Activated naive CD4-positive, alpha-beta T cell (primary cell): ENCODE measurements around the gene SDHB.
A peak's percentile ranks its signal among the peaks of the same experiment; 100 is the strongest.

Experiments
- DNase-seq, 4 experiments: peaks; one replicate each; lab custom pipeline; 2025; lab: John Stamatoyannopoulos, UW

Gene SDHB

DNA sequence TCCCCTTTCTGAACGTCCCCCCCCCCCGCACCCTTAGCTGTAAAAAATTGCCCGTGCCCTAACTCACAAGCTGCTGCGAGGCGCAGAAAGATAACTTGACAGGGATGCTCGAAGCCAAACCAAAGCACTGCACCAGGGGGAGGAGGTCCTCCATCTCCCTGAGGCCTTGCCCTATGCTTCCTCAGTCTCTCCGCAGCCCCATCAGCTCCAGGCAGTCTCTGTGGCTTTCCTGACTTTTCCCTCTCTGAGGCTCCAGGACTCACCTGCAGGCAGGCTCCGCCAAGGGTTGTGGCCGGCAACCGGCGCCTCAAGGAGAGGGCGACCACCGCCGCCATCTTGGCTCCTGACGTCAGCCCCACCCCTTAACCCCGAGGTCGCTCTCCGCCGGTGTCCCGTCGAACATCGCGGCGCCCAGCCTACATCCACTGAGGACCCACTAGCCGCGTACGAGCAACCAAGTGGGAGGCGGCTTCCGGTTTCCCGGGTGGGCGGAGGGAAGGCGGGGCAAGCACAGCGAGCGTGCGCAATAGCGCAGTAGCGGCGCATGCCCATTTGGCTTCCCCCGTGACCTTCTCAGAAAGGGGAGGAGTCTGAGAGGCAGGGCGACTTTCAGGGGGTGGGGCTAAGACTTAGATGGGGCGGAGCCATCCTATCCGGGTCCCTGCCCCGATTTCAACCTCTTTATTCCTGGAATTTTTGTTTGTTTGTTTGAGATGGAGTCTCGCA, at the start of gene SDHB:
SDHB (minus strand) TSS at position 348 of the 726 bp plus-strand sequence; CDS start at position 335, 13 bp downstream.
- DNase-seq = peak; percentile 95 to 99 (median 98)

DNA sequence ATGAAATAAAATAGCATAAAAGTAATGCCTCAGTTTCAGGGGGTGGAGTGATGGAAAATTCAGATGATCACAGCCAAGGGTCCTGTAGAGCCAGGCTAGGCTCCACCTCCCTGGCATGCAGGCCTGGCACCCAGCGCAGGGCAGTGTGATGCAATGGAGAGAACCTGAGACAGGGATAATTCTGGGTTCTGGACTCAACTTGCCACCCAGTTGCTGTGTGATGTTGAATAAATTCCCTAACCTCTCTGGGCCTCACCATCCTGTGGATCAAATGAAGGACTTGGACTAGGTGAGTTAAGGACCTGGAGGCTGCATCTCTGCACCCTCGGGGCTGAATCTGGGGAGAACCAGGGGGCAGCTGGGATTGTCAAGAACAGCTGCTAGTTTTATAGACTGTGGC, 48.4 kb upstream of the SDHB start:
- DNase-seq = no peak

DNA sequence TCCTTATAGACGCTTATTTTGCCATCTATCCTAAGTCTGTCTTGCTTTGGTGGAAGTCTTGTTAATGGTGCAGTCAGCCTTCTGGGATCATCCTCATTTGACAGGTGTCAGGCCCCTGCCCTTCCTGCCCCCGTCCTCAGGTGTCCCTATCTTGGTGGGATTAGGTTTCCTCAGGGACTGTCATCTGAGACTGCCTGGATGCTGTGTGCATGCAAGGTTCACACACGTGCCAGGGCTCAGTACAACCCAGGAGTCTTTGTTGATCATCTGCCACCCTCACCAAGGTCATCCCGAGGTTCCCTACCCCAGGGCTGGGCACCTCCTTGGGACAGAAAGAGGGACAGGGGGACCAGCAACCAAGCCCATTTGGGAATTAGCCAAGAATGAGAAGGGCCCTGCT, 47.4 kb upstream of the SDHB start:
- no peak for DNase-seq

DNA sequence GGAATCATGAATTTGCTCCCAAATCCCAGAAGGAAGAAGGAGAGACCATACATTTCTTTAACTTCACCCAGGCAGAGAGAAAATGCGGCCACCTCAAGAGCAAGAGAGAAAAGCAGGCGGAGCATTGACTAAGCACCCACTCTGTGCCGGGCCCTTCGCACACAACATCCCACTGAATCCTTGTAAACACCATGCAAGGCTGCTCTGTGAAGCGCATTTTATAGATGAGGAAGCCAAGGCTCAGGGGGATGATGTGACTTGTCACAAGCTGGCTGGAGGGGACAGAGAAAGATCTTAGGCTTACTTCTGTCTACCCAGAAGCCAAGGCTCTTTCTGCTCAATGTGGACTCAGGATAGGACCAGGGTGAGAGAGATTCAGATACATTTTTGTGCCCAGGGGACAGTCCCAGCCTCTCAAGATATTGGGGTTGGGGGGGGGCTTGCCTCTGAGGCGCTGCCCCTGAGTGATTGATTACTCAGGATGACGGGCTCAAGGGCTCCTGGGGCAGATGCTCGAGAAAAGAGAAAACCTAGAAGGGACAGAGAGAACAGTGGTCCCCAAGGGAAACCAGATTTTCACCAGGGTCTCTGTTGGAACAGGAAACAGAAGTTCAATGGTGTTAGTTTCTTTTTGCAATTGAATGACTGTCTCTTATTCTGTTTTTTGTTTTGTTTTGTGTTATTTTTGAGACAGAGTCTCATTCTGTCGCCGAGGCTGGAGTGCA, 45.9 kb upstream of the SDHB start:
- DNase-seq = no peak

DNA sequence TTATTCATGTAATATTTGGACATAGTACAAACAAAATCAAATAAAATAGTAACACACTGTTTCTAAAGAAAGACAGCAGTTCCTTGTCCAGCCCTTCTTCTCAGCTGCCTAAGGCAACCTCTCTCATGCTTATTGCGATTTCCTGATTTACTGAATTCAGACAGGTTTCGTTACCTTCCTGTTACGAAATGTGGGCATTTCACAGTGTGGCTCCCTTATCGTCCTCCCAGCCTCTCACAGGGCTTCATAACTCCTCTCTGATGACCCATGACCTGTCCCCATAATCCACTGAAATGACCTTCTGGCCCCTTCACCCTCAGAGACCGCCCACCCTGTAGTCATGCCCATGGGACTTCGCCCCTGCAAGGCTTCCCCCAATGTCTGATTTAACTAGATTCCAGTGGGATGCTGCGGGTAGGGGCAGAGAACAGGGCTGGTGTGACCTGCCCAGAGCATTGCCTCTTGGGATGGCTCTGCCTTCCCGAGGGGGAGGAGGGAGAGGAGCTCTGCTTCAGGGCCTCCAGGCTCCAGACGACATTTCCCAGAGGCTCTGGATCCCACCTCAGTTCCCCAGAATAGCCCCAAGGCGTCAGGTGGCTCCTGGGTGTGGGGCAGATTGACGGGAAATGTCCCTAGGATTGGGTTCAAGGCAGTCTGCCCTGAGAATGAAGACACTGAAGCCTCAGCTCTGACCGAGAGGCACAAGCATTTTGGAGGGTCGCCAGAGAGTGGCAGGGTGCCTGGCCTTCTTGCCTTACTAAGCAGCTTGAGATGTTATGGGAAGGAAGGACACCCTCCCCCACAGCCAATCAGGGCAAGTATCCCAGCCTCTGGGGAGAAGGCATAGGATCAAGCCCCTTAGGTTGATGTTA, 44.9 kb upstream of the SDHB start:
- DNase-seq = no peak

DNA sequence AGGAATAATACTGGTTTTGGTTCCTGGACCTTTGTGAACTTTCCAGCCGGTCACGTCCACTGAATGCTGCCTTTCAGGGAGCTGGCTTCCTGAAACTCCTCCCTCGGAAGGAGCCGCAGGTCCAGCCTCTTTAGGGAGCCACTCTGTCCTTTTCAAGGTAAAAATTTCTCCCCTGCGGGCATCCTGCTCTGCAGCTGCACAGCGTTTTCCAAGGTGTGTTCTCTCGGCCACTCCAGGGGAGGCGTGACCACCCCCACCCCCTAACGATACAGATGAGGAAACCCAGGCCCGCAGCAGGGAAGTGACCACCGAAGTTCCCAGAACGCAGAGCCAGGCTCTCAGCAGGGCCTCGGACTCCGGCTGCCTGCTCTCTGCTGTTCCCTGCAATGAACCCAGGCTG, 44.0 kb upstream of the SDHB start:
- no peak for DNase-seq

DNA sequence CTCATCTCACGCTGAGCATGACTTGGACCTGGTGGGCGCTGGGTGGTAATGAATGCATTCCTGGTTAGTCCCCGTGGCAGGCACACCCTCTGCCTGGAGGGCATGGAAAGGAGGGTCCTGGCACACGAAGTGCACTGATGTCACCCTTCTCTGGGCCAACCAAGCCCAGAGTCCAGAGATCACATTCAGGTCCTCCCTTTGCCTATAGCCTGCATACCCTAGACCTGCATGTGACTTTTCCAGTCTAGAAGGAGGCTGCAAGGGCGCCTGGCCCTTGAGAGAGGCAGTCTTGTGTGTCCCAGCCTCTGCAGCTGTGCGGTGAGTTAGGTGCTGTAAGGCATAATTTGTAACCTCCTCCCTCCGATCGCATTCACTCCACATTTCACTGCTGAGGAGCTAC, 43.3 kb upstream of the SDHB start:
- no peak for DNase-seq

DNA sequence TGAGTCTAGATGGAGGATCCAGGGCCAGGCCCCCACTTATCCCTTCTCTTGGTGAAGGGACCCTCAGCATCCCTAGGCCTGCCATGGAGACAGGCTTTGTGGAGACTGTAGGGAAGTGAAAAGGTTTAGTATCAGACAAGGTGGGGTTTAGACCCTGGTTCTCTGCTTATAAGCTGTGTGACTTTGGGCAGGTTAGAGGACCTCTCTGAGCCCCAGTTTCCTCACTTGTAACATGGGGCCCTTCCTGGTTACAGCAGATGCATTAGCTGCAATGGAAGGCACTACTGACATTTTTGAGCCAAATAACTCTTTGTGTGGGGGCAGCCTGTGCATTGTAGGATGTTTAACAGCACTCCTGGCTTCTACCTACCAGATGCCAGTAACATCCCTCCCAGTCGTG, 42.8 kb upstream of the SDHB start:
- no peak for DNase-seq

DNA sequence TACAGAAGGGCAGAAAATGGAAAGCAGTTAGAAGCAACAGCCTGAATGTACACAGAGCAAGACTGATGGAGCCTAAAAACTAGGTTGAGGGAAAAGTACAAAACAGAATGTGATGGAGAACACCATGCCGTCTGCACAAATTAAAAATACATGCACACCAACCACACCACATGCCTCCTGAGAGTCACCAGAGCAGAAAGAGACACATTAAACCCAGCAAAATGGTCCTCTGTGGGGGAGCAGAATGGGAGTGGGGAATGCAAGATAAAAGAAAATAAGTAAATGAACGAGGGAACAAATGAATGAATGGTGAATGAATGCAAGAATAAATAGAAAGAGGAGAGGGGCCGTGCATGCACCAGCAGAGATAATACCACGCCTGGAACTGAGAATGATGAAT, 41.3 kb upstream of the SDHB start:
- DNase-seq = no peak

DNA sequence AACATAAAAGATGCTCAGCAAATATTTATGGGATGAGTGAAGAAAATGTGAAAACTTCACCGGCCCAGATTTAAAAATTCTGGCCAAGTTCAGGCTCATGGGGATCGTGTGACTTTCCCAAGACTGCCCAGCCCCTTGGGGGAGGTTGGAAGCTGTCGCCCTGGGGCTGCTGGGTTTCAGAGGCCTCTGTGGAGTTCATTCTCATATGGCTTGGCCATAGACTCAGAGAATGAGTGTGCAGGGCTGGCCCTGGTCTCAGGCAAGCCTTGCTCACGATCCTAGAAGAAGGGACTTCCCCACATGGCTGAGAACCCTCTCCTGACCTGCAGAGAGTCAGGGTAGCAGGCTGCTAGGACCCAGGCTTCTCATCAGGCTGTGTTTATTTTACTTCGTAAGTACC, 40.8 kb upstream of the SDHB start:
- no peak for DNase-seq

DNA sequence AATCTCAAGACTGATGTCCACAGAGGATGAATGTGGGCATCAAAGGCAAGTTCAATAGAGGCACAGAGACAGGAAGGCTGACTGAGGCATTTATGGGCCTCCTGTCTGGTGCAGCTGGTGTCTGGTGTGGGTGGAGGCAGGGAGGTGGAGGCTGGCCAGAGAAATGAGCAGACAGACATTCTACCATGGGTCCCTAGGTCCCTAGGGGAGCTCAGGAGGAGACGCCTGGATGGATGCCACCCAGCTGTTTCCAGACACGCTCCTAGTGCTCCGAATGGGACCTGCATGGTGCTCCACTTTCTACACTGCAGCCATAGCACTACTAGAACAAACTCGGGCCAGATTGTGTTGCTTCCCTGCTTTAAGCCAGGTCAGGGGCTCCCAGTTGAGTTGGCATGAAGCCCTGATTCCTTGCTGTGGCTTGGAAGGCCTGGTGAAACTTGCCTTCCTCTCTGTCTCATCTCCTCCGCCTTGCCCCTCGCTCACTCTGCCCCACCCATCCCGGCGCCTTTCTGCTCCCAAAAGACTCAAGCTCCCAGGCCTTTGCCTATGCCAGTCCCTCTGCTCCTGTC, 40.1 kb upstream of the SDHB start:
- DNase-seq = no peak

DNA sequence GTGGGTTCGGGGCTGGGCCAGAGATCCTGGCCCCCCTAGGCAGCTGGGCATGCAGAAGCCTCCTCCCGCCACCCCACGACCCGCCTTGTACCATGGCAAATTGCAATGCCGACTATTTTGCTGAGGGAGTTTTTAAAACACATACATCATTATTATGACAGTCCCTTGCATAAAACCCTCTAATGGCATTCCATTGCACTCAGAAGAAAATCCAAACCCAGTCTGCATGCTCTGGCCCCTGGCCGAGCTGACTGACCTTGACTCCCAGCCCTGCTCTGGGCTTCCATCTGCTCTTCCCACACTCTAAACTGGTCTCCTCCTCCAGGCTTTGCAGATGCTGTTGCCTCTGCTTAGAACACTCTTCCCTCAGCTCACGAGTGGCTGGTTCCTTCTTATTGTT, 37.4 kb upstream of the SDHB start:
- DNase-seq = no peak

DNA sequence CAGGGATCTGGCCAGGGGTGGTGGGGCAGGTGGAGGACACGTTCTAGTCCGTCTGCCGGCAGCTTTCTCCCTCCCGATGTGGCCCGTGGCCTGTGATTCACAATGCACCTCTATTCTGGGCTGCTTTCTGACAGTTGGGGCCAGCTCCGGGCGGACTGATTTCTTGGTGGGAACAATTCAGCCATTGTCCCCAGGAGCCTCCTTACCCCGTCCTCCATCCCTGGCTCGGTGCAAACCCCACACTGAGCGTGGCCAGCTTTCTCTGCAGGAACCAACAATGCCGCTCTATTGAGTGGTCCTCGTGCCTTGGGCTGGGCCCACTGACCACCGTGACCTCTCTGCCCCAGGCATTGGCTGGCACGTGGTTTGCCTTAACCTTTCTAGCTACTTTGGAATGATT, 35.7 kb upstream of the SDHB start:
- DNase-seq = no peak

DNA sequence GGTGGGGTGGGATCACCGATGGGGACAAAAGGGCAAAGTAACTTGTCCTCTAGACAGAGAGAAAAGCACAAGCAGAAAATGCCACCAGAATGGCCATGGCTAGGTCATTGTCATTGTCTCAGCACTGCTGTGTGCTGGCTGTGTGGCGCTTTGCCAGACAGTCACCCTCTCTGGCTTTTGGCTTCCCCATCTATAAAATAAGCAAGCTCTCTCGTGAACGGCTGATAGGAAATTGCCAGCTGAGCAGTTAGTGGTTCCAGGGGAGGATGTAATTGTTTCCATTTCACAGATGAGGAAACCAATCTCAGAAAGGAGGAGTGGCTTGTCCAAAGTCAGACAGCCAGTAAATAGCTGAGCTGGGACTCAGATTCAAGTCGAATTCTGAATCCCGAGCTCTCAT, 32.9 kb upstream of the SDHB start:
- DNase-seq = no peak

DNA sequence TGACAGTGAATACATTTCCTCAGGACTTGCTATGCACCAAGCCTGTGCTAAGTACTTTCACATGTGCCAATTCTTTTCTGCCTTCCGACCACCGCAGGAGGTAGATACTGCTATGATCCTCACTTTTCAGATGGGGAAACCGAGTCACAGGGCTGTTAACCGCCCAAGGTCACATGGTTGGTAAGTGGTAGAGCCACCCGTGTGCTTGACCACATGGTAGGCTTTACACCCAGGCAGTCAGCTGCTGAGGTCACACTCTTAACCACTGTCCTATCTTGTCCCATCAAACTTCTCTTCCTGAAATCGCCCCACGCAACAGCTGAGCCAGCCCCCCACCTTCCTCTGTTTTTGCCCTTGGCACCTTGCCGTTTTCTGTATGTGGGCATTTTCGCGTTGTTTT, 31.0 kb upstream of the SDHB start:
- DNase-seq = no peak

DNA sequence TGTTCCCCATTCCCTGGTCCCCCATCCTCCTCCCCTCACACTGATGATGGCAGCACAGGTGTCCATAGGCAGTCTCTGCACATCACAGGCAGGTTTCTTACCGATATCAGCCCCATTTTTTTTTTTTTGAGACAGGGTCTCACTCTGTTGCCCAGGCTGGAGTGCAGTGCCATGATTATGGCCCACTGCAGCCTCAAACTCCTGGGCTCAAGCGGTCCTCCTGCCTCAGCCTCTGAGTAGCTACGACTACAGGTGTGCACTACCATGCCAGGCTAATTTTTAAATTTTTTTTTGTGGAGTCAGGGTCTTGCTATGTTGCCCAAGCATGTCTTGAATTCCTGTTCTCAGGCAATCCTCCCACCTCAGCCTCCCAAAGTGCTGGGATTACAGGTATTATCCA, 28.9 kb upstream of the SDHB start:
- no peak for DNase-seq

DNA sequence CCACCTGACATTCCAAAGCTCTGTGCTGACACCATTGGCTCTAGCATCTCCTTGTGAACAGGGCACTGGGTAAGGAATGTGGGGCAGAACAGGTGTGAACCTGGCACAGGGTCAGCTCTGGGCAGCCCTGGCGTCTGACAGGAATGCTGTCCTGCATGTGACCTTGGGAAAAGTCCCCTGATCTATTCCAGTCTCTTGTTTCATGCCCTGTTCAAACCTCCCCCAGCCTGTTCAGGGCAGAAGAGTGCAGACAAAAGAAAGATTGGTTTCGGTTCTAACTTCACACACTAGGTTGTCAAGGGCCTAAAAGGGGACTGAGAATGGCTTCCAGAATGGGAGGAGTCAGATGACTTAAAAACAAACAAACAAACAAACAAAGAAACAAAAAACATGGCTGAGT, 27.6 kb upstream of the SDHB start:
- DNase-seq = no peak

DNA sequence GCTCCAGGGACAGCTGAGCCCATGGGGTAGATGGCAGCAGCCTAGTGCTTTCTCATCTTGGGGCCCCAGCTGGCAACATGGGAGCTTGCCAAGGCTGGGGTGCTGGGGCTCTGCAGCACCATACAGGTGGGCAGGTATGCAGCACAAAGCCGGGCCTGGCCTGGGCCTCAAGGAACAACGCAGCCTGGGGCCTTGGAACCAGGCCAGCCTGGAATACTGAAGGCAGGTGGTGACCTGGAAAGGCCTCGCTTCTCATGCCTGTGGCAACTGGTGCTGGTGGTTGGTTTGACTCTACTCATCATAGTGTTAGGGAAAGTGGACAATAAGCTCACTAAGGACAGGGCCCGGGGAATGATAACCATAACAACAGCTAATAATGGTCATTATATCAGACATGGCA, 27.0 kb upstream of the SDHB start:
- no peak for DNase-seq

DNA sequence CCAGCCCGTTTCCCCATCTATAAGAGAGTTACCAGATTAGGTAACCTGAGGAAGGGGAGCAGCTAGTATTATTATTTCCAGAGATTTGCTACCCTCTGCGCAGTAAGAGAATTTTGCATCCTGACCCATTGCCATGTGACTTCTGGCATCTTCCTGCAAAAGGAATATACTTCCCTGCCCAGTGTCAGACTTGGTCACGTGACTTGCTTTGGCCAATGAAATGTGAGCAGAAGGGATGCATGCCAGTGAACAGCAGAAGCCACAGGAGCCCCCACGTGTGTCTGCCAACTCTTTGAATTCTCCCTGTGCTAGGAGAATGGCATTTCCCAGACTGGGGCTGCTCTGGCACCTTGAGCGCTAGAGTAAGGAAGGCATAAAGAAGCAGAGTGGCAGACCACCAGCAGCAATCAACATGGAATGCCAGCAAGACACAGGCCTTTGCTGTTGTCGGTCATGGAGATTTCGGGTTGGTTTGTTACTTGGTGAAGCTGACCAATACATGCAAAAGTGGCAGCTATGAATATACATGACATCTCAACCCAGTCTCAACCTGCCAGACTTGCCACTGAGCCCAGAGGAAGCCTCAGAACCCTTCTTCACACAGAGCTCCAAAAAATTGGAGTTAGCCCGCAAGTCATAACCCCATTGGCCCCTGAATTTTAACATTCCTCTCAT, 26.4 kb upstream of the SDHB start:
- DNase-seq = no peak

DNA sequence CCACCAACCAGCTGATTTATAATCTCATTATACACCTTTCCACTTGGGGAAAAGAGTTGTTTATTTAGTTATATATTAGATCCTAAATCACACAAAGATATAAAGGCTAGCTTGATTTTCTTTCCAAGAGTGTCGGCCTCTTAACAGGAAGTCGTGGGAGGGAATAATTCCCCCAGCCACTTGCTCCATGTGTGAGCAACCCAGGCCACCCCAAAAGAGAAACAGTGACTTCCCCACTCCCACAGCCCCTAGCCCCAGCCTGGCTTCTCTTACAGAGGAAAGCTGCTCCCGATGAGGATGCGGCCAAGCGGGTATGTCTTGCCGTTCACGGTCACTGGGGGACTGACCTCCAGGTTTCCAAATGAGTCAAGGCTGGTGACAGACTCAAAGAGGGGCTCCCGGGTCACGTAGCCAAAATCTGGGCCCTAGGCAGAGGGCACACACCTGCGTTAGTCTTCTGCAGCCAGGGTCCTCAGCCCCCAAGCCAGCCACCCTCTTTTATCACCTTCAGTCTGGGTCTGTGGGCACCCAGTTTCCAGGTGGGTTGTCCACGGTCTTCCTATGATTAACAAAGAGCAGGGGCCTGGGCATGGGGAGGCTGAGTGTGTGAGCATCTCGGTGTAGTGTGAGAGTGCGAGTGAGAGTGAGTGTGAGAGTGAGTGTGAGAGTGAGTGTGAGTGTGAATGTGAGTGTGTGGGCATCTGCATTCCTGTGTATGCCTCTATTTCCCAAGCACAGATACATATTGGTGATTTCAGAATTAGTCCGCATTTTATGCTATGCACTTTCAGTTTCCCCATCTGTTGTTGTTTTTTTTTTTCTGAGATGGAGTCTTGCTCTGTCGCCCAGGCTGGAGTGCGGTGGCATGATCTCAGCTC, 25.4 kb upstream of the SDHB start:
- DNase-seq = no peak
